ENCODE measurements around the gene GNG12. TPM values are rescaled to one million over a fixed set of nuclear protein-coding genes. Genes with fewer than 3 reads are reported as not detected.

Gene GNG12
- total RNA-seq, 1 experiment from 2014 or later = 70.0 TPM

DNA sequence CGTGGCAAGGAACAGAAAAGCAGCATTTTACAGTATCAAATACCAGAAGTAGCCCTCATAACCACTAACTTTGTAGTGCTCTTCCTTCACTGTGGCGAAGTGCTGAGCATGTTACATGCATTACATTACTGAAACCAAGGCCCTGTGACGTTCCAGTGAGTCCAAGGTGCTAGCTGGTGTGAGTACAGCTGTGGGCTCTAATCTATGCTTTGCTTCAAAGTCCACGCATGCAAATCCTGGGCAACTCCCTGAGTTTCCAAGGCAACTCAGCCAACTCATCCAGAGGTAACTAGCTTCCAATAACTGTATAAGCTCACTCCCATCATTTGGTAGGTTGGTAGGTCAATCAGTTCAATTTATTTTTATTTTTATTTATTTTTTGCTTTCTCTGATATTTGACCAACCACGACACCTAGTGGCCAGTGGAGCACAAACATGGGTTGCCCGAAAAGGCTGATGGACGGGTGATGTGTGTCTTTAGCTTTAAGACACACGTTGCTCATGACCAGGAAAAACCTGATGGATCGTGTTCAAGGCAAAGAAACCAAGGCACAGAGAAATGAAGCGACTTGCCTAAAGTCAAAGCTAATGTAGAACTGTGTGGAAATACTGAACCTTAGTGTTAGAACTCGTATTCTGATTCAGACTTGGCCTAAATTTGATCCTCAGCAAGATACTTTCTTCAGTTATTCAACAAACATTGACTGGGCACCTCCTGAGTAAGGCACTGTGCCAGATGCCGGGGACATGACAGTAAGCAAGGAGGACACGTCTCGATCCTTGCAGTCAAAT is 73.0 kb downstream of the GNG12 start:
- H3K36me3 ChIP-seq (ENCODE audit: control insufficient read depth, insufficient read depth, low read length) = no peaks in the 10 kb centered on the region
- no TSS peak for BruUV-seq (replicated peaks)
- CTCF ChIA-PET = interaction anchor here (0.5 to 2.2 kb wide), 15 partner anchors 8 to 548 kb away, joined by 3 to 25 read pairs (median 4); partner anchors contain the start of gene GADD45A
- H3K4me3 ChIP-seq (ENCODE audit: low read depth in 2 of 2, low read length in 2 of 2) = no peak overlapping the region
- TF ChIP-seq, protein P1, sequence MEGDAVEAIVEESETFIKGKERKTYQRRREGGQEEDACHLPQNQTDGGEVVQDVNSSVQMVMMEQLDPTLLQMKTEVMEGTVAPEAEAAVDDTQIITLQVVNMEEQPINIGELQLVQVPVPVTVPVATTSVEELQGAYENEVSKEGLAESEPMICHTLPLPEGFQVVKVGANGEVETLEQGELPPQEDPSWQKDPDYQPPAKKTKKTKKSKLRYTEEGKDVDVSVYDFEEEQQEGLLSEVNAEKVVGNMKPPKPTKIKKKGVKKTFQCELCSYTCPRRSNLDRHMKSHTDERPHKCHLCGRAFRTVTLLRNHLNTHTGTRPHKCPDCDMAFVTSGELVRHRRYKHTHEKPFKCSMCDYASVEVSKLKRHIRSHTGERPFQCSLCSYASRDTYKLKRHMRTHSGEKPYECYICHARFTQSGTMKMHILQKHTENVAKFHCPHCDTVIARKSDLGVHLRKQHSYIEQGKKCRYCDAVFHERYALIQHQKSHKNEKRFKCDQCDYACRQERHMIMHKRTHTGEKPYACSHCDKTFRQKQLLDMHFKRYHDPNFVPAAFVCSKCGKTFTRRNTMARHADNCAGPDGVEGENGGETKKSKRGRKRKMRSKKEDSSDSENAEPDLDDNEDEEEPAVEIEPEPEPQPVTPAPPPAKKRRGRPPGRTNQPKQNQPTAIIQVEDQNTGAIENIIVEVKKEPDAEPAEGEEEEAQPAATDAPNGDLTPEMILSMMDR (IDR thresholded peaks at IDR 0.05) = peak; percentile 89
- TF ChIP-seq REST (IDR thresholded peaks at IDR 0.05; ENCODE audit: insufficient read depth in 1 of 2, low read depth in 2 of 2, low read length in 1 of 2) = no peak
- no peak for TF ChIP-seq POLR2AphosphoS5 (IDR thresholded peaks at IDR 0.05; ENCODE audit: low read depth, low read length)
- TF ChIP-seq SIN3A (IDR thresholded peaks at IDR 0.05; ENCODE audit: borderline replicate concordance, insufficient read depth, low read depth, low read length) = no peak
- POLR2A ChIA-PET = interaction anchor here (0.5 to 0.6 kb wide), 2 partner anchors 232 to 504 kb away, joined by 3 to 4 read pairs; no protein-coding TSS in a partner anchor
- no peaks in the 10 kb centered on the region for H3K9me3 ChIP-seq (ENCODE audit: control insufficient read depth, insufficient read depth, low read depth, low read length)
- H3K4me1 ChIP-seq (ENCODE audit: control insufficient read depth, insufficient read depth, low read length) = peaks cover 24% of the 10 kb centered on the region
- peak overlapping the region; percentile 86 for H3K27ac ChIP-seq (ENCODE audit: low read length)
- DNase-seq (ENCODE audit: low read depth, low spot score) (peak; percentile 68), ATAC-seq (peak; percentile 87)
- in situ Hi-C loops (cut with HindIII; ENCODE audit: low pct_unique_long_range_greater_than_20kb, low sequenced_read_pairs) = no loop called here
- no peaks in the 10 kb centered on the region for H3K27me3 ChIP-seq (ENCODE audit: control insufficient read depth, insufficient read depth, low read length)
- intact Hi-C loops (cut with micrococcal nuclease; ENCODE audit: unreplicated experiment) = loop anchor here (1.0 kb wide), 2 partner anchors 199 to 228 kb away; no protein-coding TSS in a partner anchor

GRCh38 chr1:67759692-67760029 is 73.6 kb downstream of the GNG12 start:
- ATAC-seq (no peak; the same call in 1 of the 2 replicates), DNase-seq (ENCODE audit: low read depth, low spot score) (no peak)
- Histone ChIP-seq H3K4me1 (ENCODE audit: control insufficient read depth, insufficient read depth, low read length) (peaks cover 24% of the 10 kb centered on the region), H3K36me3 (ENCODE audit: control insufficient read depth, insufficient read depth, low read length) (no peaks in the 10 kb centered on the region), H3K27ac (ENCODE audit: low read length) (peak overlapping the region; percentile 86), H3K4me3 (ENCODE audit: low read depth in 2 of 2, low read length in 2 of 2) (no peak overlapping the region), H3K9me3 (ENCODE audit: control insufficient read depth, insufficient read depth, low read depth, low read length) (no peaks in the 10 kb centered on the region), H3K27me3 (ENCODE audit: control insufficient read depth, insufficient read depth, low read length) (no peaks in the 10 kb centered on the region)
- ChIA-PET POLR2A (interaction anchor here (0.5 kb wide), 1 partner anchor 232 kb away, joined by 4 read pairs; no protein-coding TSS in a partner anchor), CTCF (interaction anchor here (0.6 to 2.2 kb wide), 12 partner anchors 7 to 259 kb away, joined by 3 to 25 read pairs (median 6); partner anchors contain the start of gene GADD45A)
- in situ Hi-C loops (cut with HindIII; ENCODE audit: low pct_unique_long_range_greater_than_20kb, low sequenced_read_pairs) (no loop called here), intact Hi-C loops (cut with micrococcal nuclease; ENCODE audit: unreplicated experiment) (loop anchor here (1.0 to 5.0 kb wide), 3 partner anchors 67 to 227 kb away; no protein-coding TSS in a partner anchor)
- BruUV-seq (replicated peaks) = no TSS peak
- no peak for TF ChIP-seq REST (IDR thresholded peaks at IDR 0.05; ENCODE audit: insufficient read depth in 1 of 2, low read depth in 2 of 2, low read length in 1 of 2)
- TF ChIP-seq, protein P1 (IDR thresholded peaks at IDR 0.05) = no peak
- TF ChIP-seq SIN3A (IDR thresholded peaks at IDR 0.05; ENCODE audit: borderline replicate concordance, insufficient read depth, low read depth, low read length) = no peak
- TF ChIP-seq POLR2AphosphoS5 (IDR thresholded peaks at IDR 0.05; ENCODE audit: low read depth, low read length) = no peak
- TF ChIP-seq TCF7L2 (IDR thresholded peaks at IDR 0.05; ENCODE audit: low read depth, low read length) = no peak

Data from Panc1 (cell line).